Esophagus muscularis mucosa (tissue), 4 donors: ENCODE measurements around the gene PPP2R5C. TPM values are rescaled to one million over a fixed set of nuclear protein-coding genes. Genes with fewer than 3 reads are reported as not detected.
A peak's percentile ranks its signal among the peaks of the same experiment; 100 is the strongest.

Source experiments
- DNase-seq: peaks from one replicate; pipeline ENCODE4 v3.0.0-alpha.2; 2017; ENCODE audit errors: extremely low spot score
- H3K27ac ChIP-seq, 4 donors: fragments of 200-600 bp; sonication (generic); replicated peaks in 1 of 4; 1 replicate in 3 of 4; 2 replicates in 1 of 4; pipeline ENCODE4 v1.5.1; 2016 to 2019; ENCODE audit warnings: mild to moderate bottlenecking in 1 of 4
- H3K27me3 ChIP-seq, 4 donors: fragments of 200-600 bp; sonication (generic); one replicate each; pipeline versions ENCODE4 v1.5.1 to v1.6.0; 2016 to 2019
- H3K36me3 ChIP-seq, 4 donors: fragments of 200-600 bp; sonication (generic); one replicate each; pipeline ENCODE4 v1.5.1; 2016 to 2019
- H3K4me1 ChIP-seq, 4 donors: fragments of 200-600 bp; sonication (generic); one replicate each; pipeline ENCODE4 v1.5.1; 2016 to 2019
- H3K4me3 ChIP-seq, 4 donors: fragments of 200-600 bp; sonication (generic); 1 replicate in 2 of 4; 2 replicates in 2 of 4; pipeline ENCODE4 v1.5.1; 2016 to 2019; ENCODE audit warnings: mild to moderate bottlenecking in 4 of 4, moderate library complexity in 1 of 4
- H3K9me3 ChIP-seq, 4 donors: fragments of 200-600 bp; sonication (generic); 1 replicate in 3 of 4; 2 replicates in 1 of 4; pipeline ENCODE4 v1.5.1; 2016 to 2019
- EP300 ChIP-seq: sonication (generic); formaldehyde crosslinking; IDR thresholded peaks from one replicate; pipeline ENCODE4 v1.6.1; 2017; ENCODE audit warnings: antibody characterized with exemption
- POLR2A ChIP-seq: fragments of 450-650 bp; IDR thresholded peaks from one replicate; pipeline ENCODE4 v1.6.1; 2017; ENCODE audit warnings: antibody characterized with exemption, moderate library complexity, mild to moderate bottlenecking, low read depth
- POLR2AphosphoS5 ChIP-seq, 2 donors: sonication (generic); formaldehyde crosslinking; IDR thresholded peaks; one replicate each; pipeline ENCODE4 v1.6.1; 2017; ENCODE audit warnings: antibody characterized with exemption in 2 of 2
- WGBS: methylation state at CpG from one replicate; pipeline ENCODE4 v1.1.5; 2018; 5-methylcytosine and 5-hydroxymethylcytosine counted together
- intact Hi-C: fragments of 100-400 bp; cut with DNase I; formaldehyde crosslinking; loops from one replicate; pipeline ENCODE4 v1.15.1; 2023
- total RNA-seq, 4 donors: library from RNA; depleted of rRNA; stranded (reverse); fragments of >200 nt; gene quantifications; one replicate each; pipeline versions ENCODE4 v1.1.0 to v1.2.1, GENCODE V29; 2016
- TF ChIP-seq, protein P1 (sequence below), 3 experiments: fragments of 200-600 bp in 2 of 3; fragments of 450-650 bp in 1 of 3; sonication (generic) in 2 of 3; IDR thresholded peaks; one replicate each; pipeline ENCODE4 v1.5.1; 2017 to 2019; ENCODE audit warnings: antibody characterized with exemption in 3 of 3, mild to moderate bottlenecking in 2 of 3, moderate library complexity in 1 of 3

Gene PPP2R5C
- total RNA-seq, 4 donors from 2014 or later, result 103 to 142 (median 131) TPM

DNA sequence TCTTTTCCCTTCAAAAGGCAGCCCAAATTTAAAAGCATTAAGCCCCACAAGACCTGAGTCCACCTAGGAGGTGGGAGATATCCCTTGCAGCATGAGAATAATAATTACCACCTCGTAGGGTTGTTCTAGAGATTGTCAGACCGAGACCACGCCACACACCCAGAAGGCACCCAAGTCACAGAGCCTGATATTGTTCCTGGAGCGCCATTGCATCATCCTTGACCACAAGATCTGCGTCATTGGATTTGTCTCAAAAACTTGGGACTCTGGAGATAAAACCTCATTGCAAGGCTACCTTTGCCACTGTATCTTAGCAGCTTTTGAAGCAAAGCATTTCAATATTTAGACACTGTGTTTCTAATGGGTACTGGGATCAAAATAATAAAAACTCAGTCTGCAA is 29.4 kb upstream of the PPP2R5C start:
- Histone ChIP-seq H3K4me3 (no peak overlapping the region), H3K4me1 (peaks cover 5 to 11% (median 10%) of the 10 kb centered on the region in 4 donors), H3K36me3 (no peaks in the 10 kb centered on the region), H3K27me3 (peaks cover 0 to 2% (median 0%) of the 10 kb centered on the region in 4 donors), H3K27ac (peak overlapping the region in 1 of 4 donors; percentile 30), H3K9me3 (no peaks in the 10 kb centered on the region)
- WGBS, result 78% methylated on average over 5 of the region's 5 CpGs
- no peak for DNase-seq
- intact Hi-C loops, result no loop called here
- TF ChIP-seq POLR2AphosphoS5 (IDR thresholded peaks at IDR 0.05) (no peak), POLR2A (no peak), EP300 (no peak)
- TF ChIP-seq, protein P1, sequence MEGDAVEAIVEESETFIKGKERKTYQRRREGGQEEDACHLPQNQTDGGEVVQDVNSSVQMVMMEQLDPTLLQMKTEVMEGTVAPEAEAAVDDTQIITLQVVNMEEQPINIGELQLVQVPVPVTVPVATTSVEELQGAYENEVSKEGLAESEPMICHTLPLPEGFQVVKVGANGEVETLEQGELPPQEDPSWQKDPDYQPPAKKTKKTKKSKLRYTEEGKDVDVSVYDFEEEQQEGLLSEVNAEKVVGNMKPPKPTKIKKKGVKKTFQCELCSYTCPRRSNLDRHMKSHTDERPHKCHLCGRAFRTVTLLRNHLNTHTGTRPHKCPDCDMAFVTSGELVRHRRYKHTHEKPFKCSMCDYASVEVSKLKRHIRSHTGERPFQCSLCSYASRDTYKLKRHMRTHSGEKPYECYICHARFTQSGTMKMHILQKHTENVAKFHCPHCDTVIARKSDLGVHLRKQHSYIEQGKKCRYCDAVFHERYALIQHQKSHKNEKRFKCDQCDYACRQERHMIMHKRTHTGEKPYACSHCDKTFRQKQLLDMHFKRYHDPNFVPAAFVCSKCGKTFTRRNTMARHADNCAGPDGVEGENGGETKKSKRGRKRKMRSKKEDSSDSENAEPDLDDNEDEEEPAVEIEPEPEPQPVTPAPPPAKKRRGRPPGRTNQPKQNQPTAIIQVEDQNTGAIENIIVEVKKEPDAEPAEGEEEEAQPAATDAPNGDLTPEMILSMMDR (IDR thresholded peaks at IDR 0.05), result no peak

- H3K9me3 ChIP-seq, result no peaks in the 10 kb centered on the region
- H3K27me3 ChIP-seq, result peaks cover 0 to 10% (median 0%) of the 10 kb centered on the region in 4 donors
- intact Hi-C loops, result no loop called here
- DNase-seq, result no peak
- no peaks in the 10 kb centered on the region for H3K36me3 ChIP-seq
- H3K27ac ChIP-seq, result no peak overlapping the region
- TF ChIP-seq POLR2A, result no peak
- TF ChIP-seq POLR2AphosphoS5 (IDR thresholded peaks at IDR 0.05), result no peak
- TF ChIP-seq, protein P1 (IDR thresholded peaks at IDR 0.05), result no peak
- no peak for TF ChIP-seq EP300
- peaks cover 5 to 11% (median 10%) of the 10 kb centered on the region in 4 donors for H3K4me1 ChIP-seq
- WGBS, result 94% methylated on average over 4 of the region's 4 CpGs
- H3K4me3 ChIP-seq, result no peak overlapping the region
Observed at GRCh38 chr14:101733211-101733610, 28.3 kb upstream of the PPP2R5C start.

DNA sequence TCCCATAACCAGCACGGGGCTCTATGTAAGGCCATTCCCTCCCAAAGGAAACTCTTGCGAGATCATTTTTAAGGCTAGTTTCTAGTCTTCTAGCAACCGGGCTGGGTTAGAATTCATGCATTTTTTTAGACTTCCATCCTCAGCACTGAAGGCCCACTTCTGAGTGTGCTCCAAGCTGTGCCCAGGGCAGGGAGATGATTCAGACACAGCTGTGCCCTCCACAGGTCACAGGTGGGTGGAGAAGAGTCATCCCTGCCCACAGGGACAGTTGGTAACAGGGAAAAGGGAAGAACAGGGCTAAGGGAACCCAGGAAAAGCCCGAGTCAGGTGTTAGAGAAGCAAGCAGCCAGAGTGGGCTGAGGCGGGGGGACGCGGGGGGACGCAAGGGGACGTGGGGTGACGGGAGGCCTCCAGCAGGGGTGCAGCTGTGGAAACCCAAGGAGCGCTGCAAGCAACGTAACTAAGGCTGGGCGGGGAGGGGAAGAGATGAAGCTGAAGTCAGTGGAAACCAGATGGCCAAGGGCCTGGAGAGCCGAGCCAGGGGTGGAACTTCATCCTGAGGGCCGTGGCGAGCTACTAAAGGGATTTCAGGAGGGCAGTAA is 27.2 kb upstream of the PPP2R5C start:
- TF ChIP-seq POLR2AphosphoS5 (IDR thresholded peaks at IDR 0.05) (no peak), POLR2A (no peak), EP300 (no peak)
- TF ChIP-seq, protein P1 (IDR thresholded peaks at IDR 0.05), result no peak
- DNase-seq, result peak; percentile 53
- no peak overlapping the region for H3K4me3 ChIP-seq
- H3K27ac ChIP-seq, result no peak overlapping the region
- intact Hi-C loops, result no loop called here
- 82% methylated on average over 16 of the region's 16 CpGs for WGBS
- H3K4me1 ChIP-seq, result peaks cover 5 to 11% (median 10%) of the 10 kb centered on the region in 4 donors
- peaks cover 0 to 10% (median 0%) of the 10 kb centered on the region in 4 donors for H3K27me3 ChIP-seq
- no peaks in the 10 kb centered on the region for H3K36me3 ChIP-seq
- H3K9me3 ChIP-seq, result no peaks in the 10 kb centered on the region

GRCh38 chr14:101735453-101735852 is 26.1 kb upstream of the PPP2R5C start:
- intact Hi-C loops, result no loop called here
- H3K27me3 ChIP-seq, result peaks cover 0 to 15% (median 0%) of the 10 kb centered on the region in 4 donors
- peaks cover 5 to 11% (median 10%) of the 10 kb centered on the region in 4 donors for H3K4me1 ChIP-seq
- no peak overlapping the region for H3K4me3 ChIP-seq
- no peak for TF ChIP-seq POLR2AphosphoS5 (IDR thresholded peaks at IDR 0.05)
- TF ChIP-seq EP300, result no peak
- TF ChIP-seq, protein P1 (IDR thresholded peaks at IDR 0.05), result no peak
- no peak for TF ChIP-seq POLR2A
- no peaks in the 10 kb centered on the region for H3K36me3 ChIP-seq
- peak; percentile 77 for DNase-seq
- no peak overlapping the region for H3K27ac ChIP-seq
- 89% methylated on average over 7 of the region's 7 CpGs for WGBS
- H3K9me3 ChIP-seq, result no peaks in the 10 kb centered on the region
